Measurements from ENCODE around the gene CACFD1.
A peak's percentile ranks its signal among the peaks of the same experiment; 100 is the strongest.

Gene CACFD1

DNA sequence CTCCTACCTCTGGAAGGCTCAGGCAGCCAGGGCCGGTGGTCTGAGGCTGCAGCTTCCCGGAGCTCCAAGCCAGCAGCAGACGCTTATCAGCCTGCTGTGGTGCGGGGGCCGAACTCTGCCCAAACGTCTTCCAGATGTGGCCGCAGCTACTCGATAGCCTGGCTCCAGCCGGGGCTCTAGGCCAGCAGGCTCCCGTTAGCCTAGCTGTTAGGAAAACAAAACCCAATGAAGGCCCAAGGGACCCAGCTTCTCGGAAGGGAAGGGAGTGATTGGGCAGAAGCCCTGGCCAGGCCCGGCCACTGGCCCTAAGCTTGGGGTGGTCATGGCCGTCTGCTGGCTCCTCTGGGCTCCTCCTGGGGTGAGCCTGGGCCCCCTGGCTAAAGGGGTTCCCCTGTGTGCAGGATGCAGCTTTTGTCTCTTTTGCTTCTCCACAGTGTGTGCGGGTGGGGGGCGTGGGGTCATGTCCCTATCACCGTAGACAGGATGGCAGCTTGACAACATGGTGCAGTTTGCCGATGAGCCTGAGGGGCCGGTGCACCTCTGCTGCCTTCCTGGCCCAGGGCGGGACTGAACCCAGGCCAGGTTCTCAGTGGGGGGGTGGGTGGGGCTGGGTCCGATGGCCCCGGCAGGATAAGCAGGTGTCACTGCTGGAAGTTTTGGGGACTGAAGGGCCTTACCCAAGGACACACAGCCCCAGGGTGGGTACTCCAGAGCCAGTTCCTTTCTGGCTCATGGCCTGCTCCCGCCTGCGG lies 46.3 kb downstream of the CACFD1 start:
- no peak for DNase-seq

DNA sequence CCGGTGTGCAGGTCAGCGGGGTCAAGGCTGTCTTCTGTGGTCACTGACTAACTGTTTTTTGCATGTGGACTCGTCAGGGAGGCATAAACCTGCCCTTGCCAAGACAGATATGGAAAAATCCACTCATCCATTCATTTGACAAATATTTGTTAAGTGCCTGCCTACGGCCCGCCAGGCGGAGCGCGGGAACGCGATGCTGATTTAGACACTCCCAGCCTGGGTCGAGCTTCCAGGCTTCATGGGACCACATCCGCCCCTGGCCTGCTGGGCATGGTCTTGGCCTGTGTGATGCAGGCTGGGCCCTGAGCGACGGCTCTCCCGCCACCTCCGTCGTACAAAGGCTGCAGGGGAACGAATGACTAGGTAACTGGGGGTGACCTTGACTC lies 46.9 kb downstream of the CACFD1 start:
- no peak for DNase-seq

DNA sequence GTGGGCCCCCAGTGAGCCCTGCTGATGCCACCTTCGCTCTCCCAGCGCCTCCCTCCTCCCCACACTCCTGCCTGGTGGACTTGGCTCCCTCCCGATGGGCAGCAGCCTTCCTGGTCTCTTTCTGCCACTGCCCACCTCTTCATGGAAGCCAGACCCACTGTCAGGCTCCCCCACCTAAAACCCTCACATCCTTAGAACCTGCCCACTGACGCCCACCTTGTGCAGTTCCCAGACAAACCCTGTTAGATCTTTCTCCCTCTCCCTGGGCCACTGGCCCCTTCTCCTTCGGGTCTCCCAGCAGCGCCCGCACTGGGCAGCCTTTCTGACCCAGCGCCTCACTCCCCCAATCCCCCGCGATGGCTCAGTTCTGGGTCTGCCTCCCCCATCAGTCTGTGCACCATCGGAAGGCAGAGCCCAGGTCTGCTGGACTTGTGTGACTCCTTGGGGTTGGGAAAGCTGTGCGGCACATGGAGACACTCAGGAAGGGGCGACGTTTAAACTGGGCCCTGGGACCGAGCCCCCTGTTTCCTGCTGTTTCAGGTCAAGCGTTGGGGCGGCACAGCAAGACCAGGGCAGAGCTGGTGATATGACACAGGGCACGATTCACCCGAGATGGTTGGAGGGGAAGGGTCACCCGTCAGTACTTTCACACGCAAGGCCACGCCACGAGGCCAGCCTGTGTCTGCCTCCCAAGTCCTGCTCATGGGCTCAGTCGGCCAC lies 47.6 kb downstream of the CACFD1 start:
- DNase-seq = no peak

DNA sequence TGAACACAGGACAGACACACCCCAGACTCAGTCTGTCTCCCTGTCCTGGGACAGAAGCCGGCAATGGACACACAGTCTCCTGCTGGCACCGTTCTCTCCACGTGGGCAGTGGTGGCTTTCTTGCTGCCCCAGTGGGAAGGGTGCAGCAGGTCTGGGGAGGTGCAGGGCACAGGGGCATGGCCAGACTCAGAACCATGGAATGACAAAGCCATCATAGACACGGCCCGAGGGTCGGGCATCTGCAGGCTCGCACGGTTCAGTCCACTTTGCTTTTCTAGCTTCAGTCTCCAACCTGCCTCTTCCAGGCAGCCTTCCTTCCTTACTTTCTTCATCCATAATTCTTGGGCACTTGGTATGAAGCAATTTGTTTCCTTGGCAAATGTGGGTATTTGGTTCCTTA lies 48.3 kb downstream of the CACFD1 start:
- no peak for DNase-seq

DNA sequence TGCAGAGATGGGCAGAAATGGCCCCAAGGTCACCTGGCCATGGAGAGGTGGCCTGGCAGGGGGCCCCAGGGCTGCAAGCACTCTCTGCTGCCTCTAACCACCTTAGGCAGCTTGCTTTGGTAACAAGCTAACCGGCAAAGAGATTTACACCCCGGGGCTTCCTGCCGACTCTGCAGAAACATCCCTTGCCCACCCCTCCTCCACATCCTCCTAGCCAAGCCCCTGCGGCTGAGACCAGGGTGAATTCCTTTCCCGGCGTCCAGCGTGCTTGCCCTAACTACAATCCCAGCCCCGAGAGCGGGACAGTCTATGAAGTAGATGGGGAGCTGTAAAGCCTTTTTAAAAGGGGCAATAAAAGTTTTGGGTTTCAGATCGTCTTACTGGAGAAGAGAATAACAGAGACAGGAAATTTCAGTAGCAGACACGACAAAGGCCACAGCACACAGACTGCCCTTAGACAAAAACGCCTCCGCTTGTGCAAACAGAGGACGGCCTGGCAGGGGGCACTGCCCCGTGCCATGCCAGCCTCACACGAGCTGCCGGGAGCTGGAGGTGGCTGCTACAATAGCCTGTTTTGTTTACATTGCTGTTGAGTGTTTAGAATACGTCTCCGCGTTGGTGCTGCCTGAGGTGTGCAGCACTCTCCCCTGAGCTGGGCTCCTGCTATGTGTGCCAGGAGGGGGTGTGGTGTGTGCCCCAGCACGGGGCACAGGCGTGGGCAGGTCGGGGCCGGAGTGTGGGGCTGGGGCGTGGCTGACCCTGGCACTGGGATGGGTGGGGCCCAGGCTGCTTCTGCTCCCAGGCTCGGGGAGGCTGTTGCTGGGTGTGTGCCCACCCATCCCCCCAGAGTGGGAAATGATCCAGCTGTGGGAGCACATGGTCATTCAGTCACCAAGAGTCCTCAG lies 49.7 kb downstream of the CACFD1 start:
- peak; percentile 96 for DNase-seq

DNA sequence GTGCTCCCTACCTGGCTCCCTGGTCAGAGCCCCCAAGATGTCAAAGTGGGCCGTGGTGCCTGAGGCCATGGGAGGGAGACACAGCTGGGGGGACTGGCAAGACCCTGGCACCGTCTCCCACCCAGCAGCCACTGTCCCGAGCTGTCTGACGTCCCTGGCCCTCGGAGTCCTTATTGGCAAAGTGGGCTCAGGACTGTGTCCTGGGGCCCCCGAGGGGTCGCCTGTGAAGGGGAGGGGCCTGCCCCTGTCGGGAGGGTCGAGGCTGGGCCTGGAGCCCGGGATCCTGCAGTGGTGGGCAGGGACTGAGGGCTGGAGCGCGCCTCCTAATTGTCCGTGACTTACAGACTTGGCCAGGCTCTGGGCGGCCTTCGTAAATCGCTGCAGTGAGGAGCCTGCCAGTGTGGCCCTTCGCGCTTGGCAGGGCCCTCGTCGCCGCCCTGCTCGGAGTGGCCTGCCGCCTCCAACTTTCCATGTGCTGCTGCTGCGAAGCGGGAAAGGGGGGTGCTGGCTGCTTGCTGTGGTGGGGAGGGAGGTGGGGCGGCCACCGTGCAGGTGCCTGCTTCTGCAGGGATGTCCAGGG lies 51.2 kb downstream of the CACFD1 start:
- DNase-seq = no peak

DNA sequence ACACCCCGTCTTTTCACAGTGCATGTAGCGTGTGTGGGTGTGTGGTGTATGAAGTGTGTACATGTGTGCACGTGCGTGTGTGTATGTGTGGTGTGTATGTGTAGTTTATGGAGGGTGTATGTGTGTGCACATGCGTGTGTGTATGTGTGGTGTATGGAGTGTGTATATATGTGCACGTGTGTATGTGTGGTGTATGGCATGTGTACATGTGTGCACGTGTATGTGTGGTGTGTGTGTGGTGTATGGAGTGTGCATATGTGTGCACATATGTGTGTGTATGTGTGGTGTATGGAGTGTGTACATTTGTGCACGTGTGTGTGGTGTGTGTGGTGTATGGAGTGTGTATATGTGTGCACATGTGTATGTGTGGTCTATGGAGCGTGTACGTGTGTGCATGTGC lies 51.8 kb downstream of the CACFD1 start:
- DNase-seq = no peak

DNA sequence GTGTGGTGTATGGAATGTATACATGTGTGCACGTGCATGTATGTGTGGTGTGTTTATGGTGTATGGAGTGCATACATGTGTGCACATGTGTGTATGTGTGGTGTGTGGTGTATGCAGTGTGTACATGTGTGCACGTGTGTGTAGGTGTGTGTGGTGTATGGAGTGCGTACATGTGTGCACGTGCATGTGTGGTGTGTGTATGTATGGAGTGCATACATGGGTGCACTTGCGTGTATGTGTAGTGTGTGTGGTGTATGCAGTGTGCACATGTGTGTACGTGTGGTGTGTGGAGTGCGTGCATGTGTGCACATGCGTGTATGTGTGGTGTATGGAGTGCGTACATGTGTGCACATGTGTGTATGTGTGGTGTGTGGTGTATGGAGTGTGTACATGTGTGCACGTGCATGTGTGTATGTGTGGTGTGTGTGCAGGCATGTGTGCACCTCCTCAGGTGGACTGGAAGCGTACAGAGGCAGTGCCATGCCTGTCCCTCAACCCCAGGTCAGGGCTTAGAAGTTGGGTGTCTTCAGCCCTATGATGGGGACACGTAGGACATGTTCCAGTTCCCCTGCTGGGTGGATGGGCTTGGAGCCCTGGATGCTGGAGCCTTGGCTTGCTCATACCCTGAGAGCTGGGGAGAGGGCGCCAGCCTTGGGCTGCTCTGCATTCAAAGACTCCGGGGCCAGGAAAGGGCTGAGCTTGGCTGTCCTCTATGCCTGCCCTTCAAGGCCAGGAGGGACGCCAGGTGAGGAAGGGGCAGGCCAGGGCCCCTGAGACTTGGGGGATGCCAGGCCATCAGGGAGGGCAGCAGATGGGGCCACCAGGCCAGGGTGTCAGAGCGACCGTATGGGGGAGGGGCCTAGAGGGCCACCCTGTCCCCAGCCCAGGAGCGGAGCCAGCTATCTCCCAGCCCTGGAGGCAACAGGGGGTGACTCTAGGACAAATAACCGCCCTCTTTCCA lies 52.8 kb downstream of the CACFD1 start:
- DNase-seq = no peak

DNA sequence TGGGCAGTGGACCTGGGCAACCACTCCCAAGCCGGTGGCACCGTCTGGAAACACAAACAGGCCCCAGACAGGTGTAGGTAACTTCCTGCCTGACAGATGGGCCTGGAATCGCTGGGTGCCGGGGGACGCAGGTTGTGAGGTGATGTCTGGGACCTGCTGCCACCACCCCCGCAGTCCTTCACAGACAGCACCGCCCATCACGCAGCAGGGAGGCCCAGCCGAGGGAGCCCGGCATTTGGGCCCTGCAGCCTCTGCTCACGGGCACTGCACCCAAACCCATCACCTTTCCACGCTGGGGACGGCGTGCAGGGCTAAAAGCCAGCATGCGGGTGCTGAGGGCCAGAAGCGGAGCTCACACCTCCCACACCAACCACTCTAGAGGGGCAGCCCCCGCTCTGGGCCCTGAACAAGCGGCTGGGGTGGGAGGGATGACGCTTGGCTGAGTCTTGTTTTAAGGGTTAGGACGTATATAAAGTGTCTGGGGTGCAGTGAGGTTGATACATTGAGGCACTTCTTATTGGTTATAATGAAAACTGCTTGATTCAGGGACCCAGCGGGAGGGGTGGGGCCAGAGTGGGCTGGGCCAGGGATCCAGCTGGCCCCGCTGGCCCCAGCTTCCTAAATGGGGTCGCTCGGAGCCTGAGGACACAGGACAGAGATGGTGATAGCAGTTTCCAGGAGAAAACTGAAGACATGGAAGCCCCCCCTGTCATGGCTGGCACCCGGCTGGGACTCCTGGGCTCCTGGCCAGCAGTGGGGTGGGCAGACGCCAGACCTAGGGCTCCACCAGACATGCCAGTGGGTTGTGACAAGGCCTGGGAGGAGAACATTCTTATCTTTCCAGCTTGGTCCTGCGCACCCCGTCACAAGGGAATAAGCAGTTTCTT lies 53.7 kb downstream of the CACFD1 start:
- no peak for DNase-seq

DNA sequence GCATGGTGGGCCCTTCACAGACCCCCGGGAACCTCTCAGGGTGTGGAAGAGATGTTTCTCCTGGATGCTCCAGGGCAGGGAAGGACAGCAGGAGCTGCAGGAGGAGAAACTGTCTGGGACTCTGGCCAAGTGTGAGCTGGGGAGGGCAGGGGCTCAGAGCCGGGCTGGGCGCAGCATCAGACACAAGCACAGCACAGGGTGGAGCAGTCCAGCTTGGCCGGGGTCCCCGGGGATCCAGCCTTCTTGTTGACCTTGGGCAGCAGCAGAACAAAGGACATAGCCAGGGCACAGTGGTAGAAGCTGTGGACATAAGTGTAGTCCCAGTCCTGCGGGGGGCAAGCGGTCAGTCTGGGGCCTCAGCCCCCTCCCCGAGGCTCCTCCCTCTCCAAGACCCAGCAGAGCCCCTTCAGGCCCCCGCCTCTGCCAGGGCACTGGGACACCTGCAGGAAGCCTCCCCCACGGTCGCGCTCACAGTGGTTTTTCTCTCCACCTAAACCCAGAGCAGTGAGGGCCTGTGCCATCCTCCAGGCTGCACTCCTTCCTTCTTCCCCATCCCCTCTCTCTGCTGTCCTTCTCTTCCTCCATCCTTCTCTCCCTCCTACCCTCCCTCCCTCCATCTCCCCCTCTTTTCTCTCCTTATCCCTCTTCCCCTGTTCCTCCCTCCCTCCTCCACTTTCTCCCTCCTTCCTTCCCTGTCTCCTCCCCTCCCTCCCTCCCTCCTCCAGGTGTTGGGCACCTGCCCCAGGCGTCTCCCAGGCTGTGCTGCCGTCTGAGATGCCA lies 54.9 kb downstream of the CACFD1 start:
- DNase-seq = peak; percentile 85

DNA sequence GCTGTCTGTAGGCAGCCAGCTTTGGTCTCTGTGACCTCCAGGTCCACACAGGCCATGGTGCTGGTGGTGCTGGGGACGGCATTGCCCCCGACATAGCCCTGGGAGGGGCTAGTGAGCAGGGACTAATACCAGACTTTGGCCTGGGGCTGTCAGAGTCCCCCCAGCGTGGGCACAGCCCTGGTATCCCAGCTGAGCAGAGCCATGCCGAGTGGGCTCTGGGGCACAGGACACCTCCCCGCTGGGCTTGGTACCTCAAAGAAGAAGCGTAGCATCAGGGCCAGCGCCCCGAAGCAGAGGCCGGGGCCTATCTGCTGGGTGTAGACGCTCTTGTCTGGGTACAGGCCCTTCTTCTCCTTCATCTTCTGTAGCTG lies 55.4 kb downstream of the CACFD1 start:
- DNase-seq = no peak

DNA sequence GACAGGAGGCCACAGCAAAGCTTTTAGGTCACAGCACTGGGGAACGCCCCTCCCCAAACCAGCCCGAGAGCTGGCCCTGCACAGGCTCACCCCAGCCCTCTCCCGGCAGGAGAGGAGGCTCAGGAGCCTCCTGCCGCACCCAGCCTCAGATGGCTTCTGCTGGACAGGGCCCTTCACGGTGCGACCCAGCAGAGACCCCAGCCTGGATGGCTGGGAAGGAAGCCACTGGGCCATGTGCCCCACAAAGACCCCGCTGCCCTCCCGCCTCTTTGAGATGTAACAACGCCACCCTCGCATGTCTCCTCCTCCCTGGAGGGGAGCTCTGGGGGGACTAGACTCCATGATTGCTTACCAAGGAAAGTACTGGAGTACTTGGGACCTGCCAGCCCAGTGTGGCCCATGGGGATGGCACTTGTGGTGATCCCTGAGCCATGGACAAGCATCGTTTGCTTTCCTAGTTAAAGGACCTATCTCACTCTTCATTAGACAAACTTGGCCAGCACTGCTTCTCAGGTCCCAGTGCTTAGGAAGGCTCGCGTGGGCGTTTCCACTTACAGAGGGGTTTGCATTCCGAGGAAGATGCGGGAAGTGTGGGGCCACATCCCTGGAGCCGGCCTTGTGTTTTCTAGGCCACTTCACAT lies 56.0 kb downstream of the CACFD1 start:
- no peak for DNase-seq

DNA sequence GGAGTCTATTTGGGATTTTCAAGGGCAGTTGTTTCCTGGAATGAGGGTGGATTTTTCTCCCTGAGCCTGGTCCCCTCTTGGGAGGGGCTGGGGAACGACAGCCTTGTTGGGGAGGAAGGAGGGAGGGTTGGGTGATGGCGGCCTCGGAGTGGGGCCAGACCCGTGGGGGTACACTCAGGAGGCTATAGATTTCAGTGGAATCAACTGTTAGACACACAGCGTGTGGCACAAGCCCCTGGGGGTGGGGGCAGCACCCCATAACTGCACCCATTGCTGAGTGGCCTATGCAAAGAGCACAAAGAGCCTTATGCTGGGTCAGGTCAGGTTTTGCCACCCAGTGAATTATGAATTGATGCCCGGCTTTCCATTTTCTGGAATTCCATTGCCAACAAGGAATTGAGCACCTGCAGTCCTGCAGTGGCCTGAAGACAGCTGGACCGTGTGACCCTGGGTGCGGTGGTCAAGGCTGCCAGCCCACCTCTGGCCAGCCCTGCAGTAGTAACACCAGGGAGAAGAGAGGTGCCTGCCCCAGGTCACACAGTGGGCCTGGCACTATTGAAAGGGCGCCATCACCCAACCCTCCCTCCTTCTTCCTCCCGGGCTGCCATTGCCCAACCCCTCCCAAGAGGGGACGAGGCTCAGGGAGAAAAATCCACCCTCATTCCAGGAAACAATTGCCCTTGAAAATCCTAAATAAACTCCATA lies 56.6 kb downstream of the CACFD1 start:
- DNase-seq = no peak

DNA sequence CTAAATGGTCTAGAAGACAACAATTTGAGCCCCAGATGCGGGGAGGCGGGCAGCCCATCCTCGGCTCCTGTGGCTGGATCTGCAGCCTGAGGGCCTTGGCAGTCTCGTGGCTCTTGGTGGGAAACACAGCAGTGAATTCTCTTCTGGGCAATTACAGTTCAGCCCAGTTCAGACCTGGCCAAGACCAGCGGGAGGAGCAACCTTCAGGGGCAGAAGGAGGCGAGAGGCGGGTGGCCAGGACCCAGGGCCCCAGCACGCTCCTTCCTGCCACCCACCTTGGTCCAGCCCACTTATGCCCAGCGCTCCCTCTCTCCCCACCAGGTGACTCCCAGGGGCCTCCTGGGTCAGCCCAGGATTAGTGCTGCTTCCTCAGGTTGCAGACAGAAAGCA lies 57.2 kb downstream of the CACFD1 start:
- DNase-seq = no peak

DNA sequence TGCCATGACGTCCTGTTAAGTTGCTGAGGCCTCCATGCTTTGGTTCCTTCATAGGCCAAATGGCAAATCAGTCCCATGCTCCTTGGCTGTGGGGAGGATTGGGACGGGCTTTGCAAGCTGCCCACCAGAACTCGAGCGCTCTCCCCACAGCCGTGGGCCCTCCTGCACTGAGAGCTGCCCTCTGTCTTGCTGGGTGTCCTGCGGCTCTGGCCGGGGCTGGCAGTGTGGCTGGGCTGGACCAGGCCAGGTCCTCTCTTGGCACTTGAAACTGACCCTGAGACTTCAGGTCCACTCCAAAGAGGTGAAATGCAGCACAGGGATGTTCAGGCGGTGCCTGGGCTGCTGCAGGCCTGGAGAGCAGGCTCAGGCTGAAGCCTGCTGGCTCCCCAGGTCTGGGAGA lies 57.9 kb downstream of the CACFD1 start:
- DNase-seq = no peak

DNA sequence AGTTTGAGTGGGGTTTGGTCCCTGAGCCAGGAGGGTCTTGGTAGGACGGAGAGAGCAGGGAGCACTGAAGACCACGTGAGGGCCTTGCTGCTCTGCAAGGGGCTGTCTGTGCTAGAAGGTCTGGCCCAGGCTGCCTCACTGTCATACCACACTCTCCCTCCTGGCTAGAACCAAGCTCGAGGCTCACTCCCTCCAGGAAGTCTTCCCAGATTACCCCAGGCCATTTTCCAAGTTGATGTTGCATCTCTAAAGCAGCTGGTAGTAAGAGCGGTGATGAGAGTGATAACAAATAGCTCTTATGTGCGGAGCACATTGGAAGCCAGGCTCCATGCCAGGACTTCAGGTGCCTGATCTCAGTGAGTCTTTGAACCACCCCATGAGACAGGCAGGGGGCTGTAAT lies 58.4 kb downstream of the CACFD1 start:
- DNase-seq = peak; percentile 84

DNA sequence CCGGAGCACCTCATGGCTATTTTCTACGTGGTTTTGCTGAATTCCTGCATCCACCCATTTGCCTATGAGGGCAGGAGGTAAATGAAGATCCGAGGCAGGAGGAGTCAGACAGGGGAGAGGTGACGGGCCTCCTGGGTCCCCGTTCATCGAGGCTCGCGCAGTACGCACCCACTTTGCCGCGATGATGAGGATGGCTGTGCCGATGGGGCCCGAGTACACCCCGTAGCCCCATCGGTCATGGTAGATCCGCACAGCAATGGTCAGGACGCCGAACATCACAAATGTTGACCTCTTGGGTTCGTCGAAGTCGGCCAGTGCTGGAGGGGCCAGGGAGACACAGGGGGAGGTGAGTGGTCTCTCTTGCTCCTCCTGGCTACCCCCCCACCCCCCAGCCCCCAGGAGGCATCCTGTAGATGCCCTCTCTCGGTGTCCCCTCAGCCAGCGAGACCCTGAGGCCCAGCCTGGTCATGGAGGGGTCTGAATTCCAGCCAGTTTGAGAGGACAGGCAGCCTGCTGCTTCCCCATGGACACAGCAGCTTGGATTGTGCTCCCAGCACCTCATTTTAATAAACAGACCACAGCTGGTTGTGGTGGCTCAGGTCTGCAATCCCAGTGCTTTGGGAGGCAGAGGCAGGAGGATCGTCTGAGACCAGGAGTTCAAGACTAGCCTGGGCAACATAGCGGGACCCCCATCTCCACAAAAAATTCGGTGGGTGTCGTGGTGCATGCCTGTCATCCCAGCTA lies 59.1 kb downstream of the CACFD1 start:
- DNase-seq = no peak

DNA sequence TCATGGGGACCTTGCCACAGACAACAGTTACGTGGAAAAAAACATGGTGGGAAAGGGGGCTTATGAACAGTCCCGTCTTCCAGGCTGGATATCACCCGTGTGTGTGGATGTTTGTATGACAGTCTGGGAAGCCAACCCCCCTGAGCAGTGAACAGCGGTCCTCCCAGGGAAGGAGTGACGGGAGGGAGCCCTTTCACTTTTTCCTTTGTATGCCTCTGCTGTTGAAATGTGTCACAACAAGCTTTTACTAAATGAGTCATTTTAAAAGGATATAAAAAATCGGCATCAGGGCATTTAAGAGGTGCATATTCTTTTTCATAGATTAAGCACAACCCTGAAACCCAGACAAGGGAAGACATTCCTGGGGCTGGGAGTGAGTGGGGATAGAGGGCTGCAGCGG lies 59.9 kb downstream of the CACFD1 start:
- DNase-seq = no peak

All from NCI-H2029 treated with DMSO at 0.1 percent for 48 hours (cell line).